ENCODE measurements around the gene ST6GALNAC4.

Gene ST6GALNAC4

DNA sequence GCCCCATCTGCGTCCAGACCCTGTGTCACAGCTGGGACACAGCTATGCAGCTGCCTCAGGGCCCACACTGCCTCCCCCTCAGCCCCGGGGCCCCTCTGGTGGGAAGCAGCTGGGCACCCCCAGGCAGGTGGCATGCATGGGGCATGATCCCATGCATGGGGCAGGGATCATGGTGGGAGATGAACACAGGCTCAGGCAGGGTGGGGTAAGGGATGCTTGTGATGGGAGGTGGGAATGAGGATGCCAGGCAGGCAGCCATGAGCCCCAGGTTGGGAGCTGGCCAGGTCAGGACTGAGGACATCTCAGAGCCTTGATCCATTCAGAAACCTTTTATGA, 44.3 kb upstream of the ST6GALNAC4 start:
- no peak for DNase-seq (ENCODE audit: extremely low spot score)
- ChIA-PET POLR2A (interaction anchor here (0.6 to 1.2 kb wide), 2 partner anchors 16 to 85 kb away, joined by 3 to 4 read pairs; no protein-coding TSS in a partner anchor), CTCF (interaction anchor here (1.2 to 25.1 kb wide), 4 partner anchors 9 to 106 kb away, joined by 3 to 615 read pairs (median 136); partner anchors contain the start of gene NAIF1)
- TF ChIP-seq, protein P1, sequence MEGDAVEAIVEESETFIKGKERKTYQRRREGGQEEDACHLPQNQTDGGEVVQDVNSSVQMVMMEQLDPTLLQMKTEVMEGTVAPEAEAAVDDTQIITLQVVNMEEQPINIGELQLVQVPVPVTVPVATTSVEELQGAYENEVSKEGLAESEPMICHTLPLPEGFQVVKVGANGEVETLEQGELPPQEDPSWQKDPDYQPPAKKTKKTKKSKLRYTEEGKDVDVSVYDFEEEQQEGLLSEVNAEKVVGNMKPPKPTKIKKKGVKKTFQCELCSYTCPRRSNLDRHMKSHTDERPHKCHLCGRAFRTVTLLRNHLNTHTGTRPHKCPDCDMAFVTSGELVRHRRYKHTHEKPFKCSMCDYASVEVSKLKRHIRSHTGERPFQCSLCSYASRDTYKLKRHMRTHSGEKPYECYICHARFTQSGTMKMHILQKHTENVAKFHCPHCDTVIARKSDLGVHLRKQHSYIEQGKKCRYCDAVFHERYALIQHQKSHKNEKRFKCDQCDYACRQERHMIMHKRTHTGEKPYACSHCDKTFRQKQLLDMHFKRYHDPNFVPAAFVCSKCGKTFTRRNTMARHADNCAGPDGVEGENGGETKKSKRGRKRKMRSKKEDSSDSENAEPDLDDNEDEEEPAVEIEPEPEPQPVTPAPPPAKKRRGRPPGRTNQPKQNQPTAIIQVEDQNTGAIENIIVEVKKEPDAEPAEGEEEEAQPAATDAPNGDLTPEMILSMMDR (IDR thresholded peaks at IDR 0.05; ENCODE audit: control extremely low read depth, extremely low read depth, low read depth, missing control alignments), result no peak

DNA sequence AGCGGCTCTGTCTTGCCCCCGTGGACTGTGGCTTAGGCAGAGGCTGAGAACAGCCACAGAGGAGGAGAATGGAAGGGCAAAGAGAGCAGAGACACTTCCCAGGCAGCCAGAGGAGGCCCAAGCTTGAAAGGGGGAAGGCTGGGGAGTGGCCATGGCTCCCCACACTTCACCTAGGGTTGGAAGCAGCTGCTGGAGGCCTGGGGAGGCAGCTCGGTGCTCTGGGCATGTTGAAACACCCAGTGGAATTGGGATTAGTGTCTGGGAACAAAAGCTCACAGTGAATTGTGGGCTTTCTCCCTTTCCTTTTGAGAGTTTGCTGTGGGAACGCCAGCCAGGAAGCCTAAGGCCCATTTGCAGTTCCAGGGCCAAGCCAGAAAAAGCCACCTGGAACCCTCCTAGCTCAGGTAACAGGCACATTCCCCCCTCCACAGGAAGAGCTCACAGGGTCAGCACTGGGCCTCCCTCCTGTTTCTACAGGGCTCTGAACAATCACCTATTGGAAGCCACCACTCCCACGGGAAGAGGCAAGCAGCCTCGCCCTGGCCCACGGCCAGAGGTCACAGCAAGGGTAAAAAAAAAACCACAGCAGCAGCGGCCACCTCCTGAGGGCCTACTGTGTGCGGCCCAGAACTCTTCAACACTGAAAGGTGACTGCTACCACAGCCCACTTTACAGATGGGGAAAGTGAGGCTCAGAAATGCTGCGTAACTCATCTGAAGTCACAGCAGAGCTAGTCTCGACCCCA, 43.7 kb upstream of the ST6GALNAC4 start:
- ChIA-PET POLR2A (no interaction called here), CTCF (interaction anchor here (0.8 to 25.1 kb wide), 6 partner anchors 8 to 107 kb away, joined by 3 to 615 read pairs (median 6); partner anchors contain the start of gene NAIF1)
- no peak for DNase-seq (ENCODE audit: extremely low spot score)
- TF ChIP-seq, protein P1 (IDR thresholded peaks at IDR 0.05; ENCODE audit: control extremely low read depth, extremely low read depth, low read depth, missing control alignments), result no peak

DNA sequence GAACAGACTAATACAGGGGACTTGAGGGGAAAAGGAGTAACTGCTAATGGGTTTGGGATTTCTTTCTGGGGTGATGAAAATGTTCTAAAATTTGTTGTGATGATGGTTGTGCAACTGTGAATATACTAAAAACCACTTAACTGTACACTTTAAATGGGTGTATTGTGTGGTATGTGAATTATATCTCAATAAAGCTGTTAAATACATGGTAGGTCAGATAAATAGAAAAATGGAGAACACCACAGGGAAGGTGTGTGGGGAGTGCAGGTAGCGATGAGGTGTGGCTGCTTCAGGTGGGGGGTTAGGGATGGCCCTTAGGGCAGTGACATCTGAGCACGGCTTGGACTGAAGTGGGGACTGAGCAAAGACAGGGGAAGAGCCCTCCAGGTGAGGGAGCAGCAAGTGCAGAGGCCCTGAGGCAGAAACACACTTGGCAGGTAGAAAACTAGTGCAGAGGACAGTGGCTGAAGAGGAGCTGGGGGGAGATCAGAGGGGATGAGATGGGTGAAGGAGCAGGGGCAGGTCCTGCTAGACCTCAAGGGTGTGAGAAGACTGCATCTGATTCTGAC, 43.1 kb upstream of the ST6GALNAC4 start:
- DNase-seq (ENCODE audit: extremely low spot score), result no peak
- POLR2A ChIA-PET, result no interaction called here
- TF ChIP-seq, protein P1 (IDR thresholded peaks at IDR 0.05; ENCODE audit: control extremely low read depth, extremely low read depth, low read depth, missing control alignments), result no peak
- CTCF ChIA-PET, result interaction anchor here (0.8 to 25.1 kb wide), 7 partner anchors 8 to 158 kb away, joined by 3 to 615 read pairs (median 4); partner anchors contain the start of gene NAIF1

DNA sequence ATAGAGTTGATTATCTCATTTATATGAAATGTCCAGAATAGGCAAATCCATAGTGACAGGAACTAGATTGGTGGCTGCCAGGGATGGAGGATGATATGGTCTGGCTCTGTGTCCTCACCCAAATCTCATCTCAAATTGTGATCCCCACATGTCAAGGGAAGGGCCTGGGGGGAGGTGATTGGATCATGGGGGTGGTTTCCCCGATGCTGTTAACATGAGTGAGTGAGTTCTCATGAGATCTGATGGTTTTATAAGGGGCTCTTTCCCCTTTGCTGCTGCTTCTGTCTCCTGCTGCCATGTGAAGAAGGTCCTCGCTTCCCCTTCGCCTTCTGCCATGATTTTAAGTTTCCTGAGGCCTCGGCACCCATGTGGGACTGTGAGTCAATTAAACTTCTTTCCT, 42.6 kb upstream of the ST6GALNAC4 start:
- no peak for DNase-seq (ENCODE audit: extremely low spot score)
- CTCF ChIA-PET, result interaction anchor here (2.1 to 25.1 kb wide), 3 partner anchors 15 to 158 kb away, joined by 4 to 615 read pairs (median 263); no protein-coding TSS in a partner anchor
- POLR2A ChIA-PET, result no interaction called here
- TF ChIP-seq, protein P1 (IDR thresholded peaks at IDR 0.05; ENCODE audit: control extremely low read depth, extremely low read depth, low read depth, missing control alignments), result no peak

DNA sequence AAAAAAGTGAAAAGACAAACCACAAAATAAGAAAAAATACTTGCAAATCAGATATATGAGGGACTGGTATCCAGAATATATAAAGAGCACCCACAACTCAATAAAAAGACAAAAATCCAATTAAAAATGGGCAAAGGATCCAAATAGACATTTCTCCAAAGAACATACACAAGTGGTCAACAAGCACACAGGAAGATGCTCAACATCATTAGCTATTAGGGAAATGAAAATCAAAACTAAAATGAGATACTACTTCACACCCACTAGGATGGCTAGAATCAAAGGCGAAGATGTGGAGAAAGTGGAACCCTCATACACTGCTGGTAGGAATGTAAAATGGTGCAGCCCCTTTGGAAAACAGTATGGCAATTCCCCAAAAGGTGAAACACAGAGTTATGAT, 41.9 kb upstream of the ST6GALNAC4 start:
- TF ChIP-seq, protein P1 (IDR thresholded peaks at IDR 0.05; ENCODE audit: control extremely low read depth, extremely low read depth, low read depth, missing control alignments), result no peak
- CTCF ChIA-PET, result interaction anchor here (2.1 to 25.1 kb wide), 3 partner anchors 14 to 159 kb away, joined by 4 to 615 read pairs (median 263); no protein-coding TSS in a partner anchor
- no peak for DNase-seq (ENCODE audit: extremely low spot score)
- POLR2A ChIA-PET, result no interaction called here

DNA sequence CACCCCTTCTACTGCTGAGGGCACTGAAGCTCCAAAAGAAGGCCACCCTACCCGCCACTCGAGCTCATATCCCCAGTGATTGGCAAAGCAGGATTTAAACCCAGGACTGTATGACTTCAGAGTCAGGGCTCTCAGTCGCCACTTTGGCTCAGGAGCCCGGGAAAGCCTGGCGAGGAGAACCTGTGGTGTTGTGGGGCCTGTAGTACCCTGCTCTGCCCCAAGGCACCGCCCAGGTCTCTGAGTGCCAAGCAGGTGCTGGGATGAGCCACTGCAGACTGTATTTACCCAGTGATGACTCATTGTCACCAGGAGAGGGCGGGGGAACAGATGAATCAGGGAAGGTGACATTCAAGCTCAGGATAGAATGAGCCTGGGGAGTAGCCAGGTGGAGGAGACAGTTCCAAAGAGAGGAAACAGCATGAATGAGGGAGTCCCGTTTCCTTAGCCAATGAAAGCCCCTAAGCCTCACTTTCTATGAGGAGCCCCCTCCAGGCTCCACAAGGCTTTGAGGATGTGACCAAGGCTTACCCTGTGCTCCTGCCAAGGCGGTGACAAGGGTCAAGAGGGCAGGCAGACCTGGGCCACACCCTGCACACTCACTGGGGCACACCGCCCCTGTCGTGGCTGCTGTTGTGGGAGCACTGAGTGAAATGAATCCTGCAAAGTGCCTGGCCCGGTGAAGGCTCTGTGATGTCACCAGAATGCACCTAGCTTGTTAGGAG, 38.6 kb upstream of the ST6GALNAC4 start:
- CTCF ChIA-PET, result interaction anchor here (0.9 to 25.1 kb wide), 22 partner anchors 9 to 170 kb away, joined by 3 to 615 read pairs (median 4); partner anchors contain the start of genes EEIG1 and NAIF1
- TF ChIP-seq, protein P1 (IDR thresholded peaks at IDR 0.05; ENCODE audit: control extremely low read depth, extremely low read depth, low read depth, missing control alignments), result peak; percentile 51
- POLR2A ChIA-PET, result interaction anchor here (0.6 kb wide), 1 partner anchor 242 kb away, joined by 3 read pairs; no protein-coding TSS in a partner anchor
- DNase-seq (ENCODE audit: extremely low spot score), result peak; percentile 78

Measured in GM10248 (cell line).